Activated CD8-positive, alpha-beta memory T cell treated with anti-CD3 and anti-CD28 coated beads, Interleukin-2, amount 50 U/mL, for 4 hours (primary cell): ENCODE data around the gene TTC39B.

Source experiments
- DNase-seq: peaks from one replicate; pipeline ENCODE4 v3.0.0-alpha.2; 2020

Gene TTC39B

GRCh38 chr9:15158064-15158463 lies 149.0 kb downstream of the TTC39B start:
- no peak for DNase-seq

- DNase-seq, result no peak
These were observed 149.6 kb downstream of the TTC39B start for GRCh38 chr9:15157381-15157780.

- DNase-seq, result no peak
These were observed 150.8 kb downstream of the TTC39B start for GRCh38 chr9:15156241-15156640.

GRCh38 chr9:15155826-15156225 lies 151.2 kb downstream of the TTC39B start:
- no peak for DNase-seq

- DNase-seq, result no peak
These were observed 151.7 kb downstream of the TTC39B start for GRCh38 chr9:15155323-15155722.

- DNase-seq, result no peak
These were observed 152.3 kb downstream of the TTC39B start for GRCh38 chr9:15154677-15155076.

GRCh38 chr9:15153961-15154360 lies 153.1 kb downstream of the TTC39B start:
- DNase-seq, result no peak

GRCh38 chr9:15150939-15151338 lies 156.1 kb downstream of the TTC39B start:
- no peak for DNase-seq

- DNase-seq, result no peak
These were observed 157.6 kb downstream of the TTC39B start for GRCh38 chr9:15149450-15149849.

- no peak for DNase-seq
These were observed 160.7 kb downstream of the TTC39B start for GRCh38 chr9:15146268-15146700.

GRCh38 chr9:15144622-15145061 lies 162.4 kb downstream of the TTC39B start:
- DNase-seq, result no peak

- no peak for DNase-seq
These were observed 164.0 kb downstream of the TTC39B start for GRCh38 chr9:15142878-15143534.

- DNase-seq, result no peak
These were observed 167.0 kb downstream of the TTC39B start for GRCh38 chr9:15140051-15140450.

- DNase-seq, result no peak
These were observed 167.5 kb downstream of the TTC39B start for GRCh38 chr9:15139469-15139868.

- no peak for DNase-seq
These were observed 168.7 kb downstream of the TTC39B start for GRCh38 chr9:15138357-15138686.

GRCh38 chr9:15137658-15138356 lies 169.2 kb downstream of the TTC39B start:
- no peak for DNase-seq

- no peak for DNase-seq
These were observed 169.9 kb downstream of the TTC39B start for GRCh38 chr9:15137089-15137488.

GRCh38 chr9:15136646-15137045 lies 170.4 kb downstream of the TTC39B start:
- DNase-seq, result no peak

- peak; percentile 24 for DNase-seq
These were observed 171.7 kb downstream of the TTC39B start for GRCh38 chr9:15135164-15135792.

- no peak for DNase-seq
These were observed 173.5 kb downstream of the TTC39B start for GRCh38 chr9:15133488-15133887.

GRCh38 chr9:15132091-15132490 lies 174.9 kb downstream of the TTC39B start:
- DNase-seq, result no peak

- DNase-seq, result no peak
These were observed 175.9 kb downstream of the TTC39B start for GRCh38 chr9:15131094-15131493.

GRCh38 chr9:15127831-15128230 lies 179.2 kb downstream of the TTC39B start:
- DNase-seq, result no peak

GRCh38 chr9:15121630-15122029 lies 185.4 kb downstream of the TTC39B start:
- no peak for DNase-seq
